Measurements from ENCODE around the gene FAM177A1. TPM values are rescaled to one million over a fixed set of nuclear protein-coding genes. Genes with fewer than 3 reads are reported as not detected.

The FAM177A1 gene
- total and polyA plus RNA-seq, 9 of the 15 experiments (the other 6 are each of a cell fraction or from before 2014, with no cell fraction given) = 7.7 to 36.2 (median 29.9) TPM

DNA sequence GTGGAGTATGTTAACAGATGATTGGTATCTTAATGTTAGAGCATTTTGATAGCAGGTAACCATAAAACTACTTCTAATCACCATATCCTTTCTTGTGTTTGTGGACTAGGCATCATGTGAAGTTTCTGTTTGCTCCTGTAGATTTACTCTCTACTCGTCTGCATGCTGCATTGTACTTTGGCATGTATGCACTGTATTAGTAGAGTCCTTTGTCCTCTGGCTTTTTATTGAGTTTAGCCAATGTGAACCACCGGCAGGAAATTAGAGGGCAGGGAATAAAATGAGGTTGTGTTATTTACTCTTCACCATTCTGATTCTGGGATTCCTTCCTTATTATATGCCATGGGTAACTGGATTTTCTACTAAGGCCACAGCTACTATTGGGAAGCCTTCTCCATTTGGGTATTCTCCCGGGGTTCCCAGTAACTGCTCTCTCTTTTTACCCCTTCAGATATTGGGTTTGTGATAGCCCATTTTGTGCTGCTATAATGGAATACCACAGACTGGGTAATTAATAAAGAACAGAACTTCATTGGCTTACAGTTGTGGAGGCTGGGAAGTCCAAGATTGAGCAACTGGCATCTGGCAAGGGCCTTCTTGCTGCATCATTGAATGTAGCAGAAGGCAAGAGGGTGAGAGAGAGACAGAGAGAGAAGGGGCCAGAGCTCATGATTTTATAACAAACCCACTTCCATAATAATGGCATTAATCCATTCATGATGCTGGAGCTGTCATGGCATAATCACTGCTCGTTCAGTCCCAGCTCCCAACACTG, 22.4 kb downstream of the FAM177A1 start:
- ATAC-seq = no peak
- in situ Hi-C loops (cut with MboI) = no loop called here

More for the DNA sequence above, 22.4 kb downstream of the FAM177A1 start:
- Histone ChIP-seq H3K4me2 (ENCODE audit: insufficient read depth, low read length) (no peak overlapping the region), H3K4me1 (replicated peaks in 1 of 2; ENCODE audit: control insufficient read depth in 2 of 2, insufficient read depth in 2 of 2, low read length in 2 of 2) (no peaks in the 10 kb centered on the region; a peak in 1 of 5 replicates), H3K9ac (ENCODE audit: insufficient read depth in 1 of 2, low read depth in 2 of 2, low read length in 2 of 2) (no peak overlapping the region), H3K27me3 (ENCODE audit: control insufficient read depth in 2 of 2, insufficient read depth in 2 of 2, low read length in 2 of 2) (no peaks in the 10 kb centered on the region), H3K9me1 (ENCODE audit: control insufficient read depth, insufficient read depth, low read length) (no peaks in the 10 kb centered on the region), H4K20me1 (replicated peaks; ENCODE audit: control insufficient read depth, insufficient read depth, low read length) (no peaks in the 10 kb centered on the region), H3K79me2 (ENCODE audit: control insufficient read depth, insufficient read depth, low read length) (no peaks in the 10 kb centered on the region), H3K27ac (ENCODE audit: extremely low read depth, low read depth, low read length) (no peak overlapping the region), H2AFZ (ENCODE audit: low read depth, low read length) (no peak overlapping the region), H3K36me3 (ENCODE audit: control insufficient read depth, insufficient read depth, low read length) (peaks cover 8% of the 10 kb centered on the region; the same call in 1 of the 3 replicates), H3K9me3 (replicated peaks; ENCODE audit: control insufficient read depth, insufficient read depth, low read depth, low read length) (no peaks in the 10 kb centered on the region), H3K4me3 (no peak overlapping the region)
- ChIA-PET CTCF (ENCODE audit: low intra/inter-chr PET ratio) (no interaction called here), POLR2A (no interaction called here)
- TSS peak; percentile 16 for BruUV-seq (replicated peaks)
- no peak for DNase-seq (ENCODE audit: extremely low read depth in 1 of 4, low spot score in 3 of 4)
- 86% methylated on average over 4 of the region's 4 CpGs for WGBS (ENCODE audit: insufficient coverage, low coverage, missing lambda C conversion rate)
- no peak for FAIRE-seq
- intact Hi-C loops (cut with micrococcal nuclease) = no loop called here
- TF ChIP-seq, protein P1, sequence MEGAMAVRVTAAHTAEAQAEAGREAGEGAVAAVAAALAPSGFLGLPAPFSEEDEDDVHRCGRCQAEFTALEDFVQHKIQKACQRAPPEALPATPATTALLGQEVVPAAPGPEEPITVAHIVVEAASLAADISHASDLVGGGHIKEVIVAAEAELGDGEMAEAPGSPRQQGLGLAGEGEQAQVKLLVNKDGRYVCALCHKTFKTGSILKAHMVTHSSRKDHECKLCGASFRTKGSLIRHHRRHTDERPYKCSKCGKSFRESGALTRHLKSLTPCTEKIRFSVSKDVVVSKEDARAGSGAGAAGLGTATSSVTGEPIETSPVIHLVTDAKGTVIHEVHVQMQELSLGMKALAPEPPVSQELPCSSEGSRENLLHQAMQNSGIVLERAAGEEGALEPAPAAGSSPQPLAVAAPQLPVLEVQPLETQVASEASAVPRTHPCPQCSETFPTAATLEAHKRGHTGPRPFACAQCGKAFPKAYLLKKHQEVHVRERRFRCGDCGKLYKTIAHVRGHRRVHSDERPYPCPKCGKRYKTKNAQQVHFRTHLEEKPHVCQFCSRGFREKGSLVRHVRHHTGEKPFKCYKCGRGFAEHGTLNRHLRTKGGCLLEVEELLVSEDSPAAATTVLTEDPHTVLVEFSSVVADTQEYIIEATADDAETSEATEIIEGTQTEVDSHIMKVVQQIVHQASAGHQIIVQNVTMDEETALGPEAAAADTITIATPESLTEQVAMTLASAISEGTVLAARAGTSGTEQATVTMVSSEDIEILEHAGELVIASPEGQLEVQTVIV (CRISPR knock-in tag; IDR thresholded peaks at IDR 0.05; ENCODE audit: borderline replicate concordance) = no peak
- TF ChIP-seq ZNF133 (CRISPR knock-in tag; IDR thresholded peaks at IDR 0.05) = no peak
- TF ChIP-seq CBX1 (IDR thresholded peaks at IDR 0.05; ENCODE audit: low read depth) = no peak
- TF ChIP-seq L3MBTL2 (IDR thresholded peaks at IDR 0.05) = no peak
- TF ChIP-seq PHF8 (IDR thresholded peaks at IDR 0.05; ENCODE audit: borderline replicate concordance, low read length) = no peak

Measured in K562 (cell line).